Body of pancreas (tissue), 4 donors: ENCODE results near the gene MRPS27.

Experiments used
- CTCF ChIP-seq, 7 experiments: fragments of 450-650 bp in 4 of 7; fragments of 200-600 bp in 3 of 7; sonication (generic) in 3 of 7; IDR thresholded peaks; one replicate each; pipeline ENCODE4 v1.5.1; 2016 to 2019; ENCODE audit warnings: antibody characterized with exemption in 7 of 7
- POLR2A ChIP-seq, 3 donors: fragments of 450-650 bp; IDR thresholded peaks; one replicate each; pipeline ENCODE4 v1.6.1; 2016; ENCODE audit warnings: antibody characterized with exemption in 3 of 3, mild to moderate bottlenecking in 2 of 3

GRCh38 chr5:72223371-72223770, 96.7 kb downstream of the MRPS27 start:
- TF ChIP-seq CTCF (IDR thresholded peaks at IDR 0.05) (no peak), POLR2A (IDR thresholded peaks at IDR 0.05) (no peak)
